Calu3 (cell line): Measurements from ENCODE around the gene SHLD1. TPM values are rescaled to one million over a fixed set of nuclear protein-coding genes. Genes with fewer than 3 reads are reported as not detected.

Source experiments
- BruUV-seq: library from RNA; stranded (reverse); fragments of 400-500 nt; replicated peaks from 2 replicates; lab custom pipeline; 2021; lab: Mats Ljungman, UMichigan
- CTCF ChIA-PET: fragments of 300-600 bp; sonication (Branson Sonifier 250); formaldehyde crosslinking; loops from one replicate; lab custom pipeline; 2022; ENCODE audit warnings: antibody characterized with exemption; lab: Charles Lee
- DNase-seq: peaks from one replicate; pipeline ENCODE4 v3.0.0; 2022
- H3K27ac Mint-ChIP-seq: one replicate; pipeline ENCODE4 v1.8.0; 2022; ENCODE audit warnings: mixed read lengths; ENCODE audit not compliant: unreplicated experiment
- H3K27me3 Mint-ChIP-seq: one replicate; pipeline ENCODE4 v1.8.0; 2022; ENCODE audit warnings: mixed read lengths; ENCODE audit not compliant: unreplicated experiment
- H3K36me3 Mint-ChIP-seq: one replicate; pipeline ENCODE4 v1.8.0; 2022; ENCODE audit warnings: mild to moderate bottlenecking, moderate library complexity, mixed read lengths; ENCODE audit not compliant: insufficient read depth, unreplicated experiment
- H3K4me1 Mint-ChIP-seq: one replicate; pipeline ENCODE4 v1.8.0; 2022; ENCODE audit warnings: mild to moderate bottlenecking, low read depth, mixed read lengths; ENCODE audit not compliant: unreplicated experiment
- H3K4me3 Mint-ChIP-seq: one replicate; pipeline ENCODE4 v1.8.0; 2022; ENCODE audit warnings: mild to moderate bottlenecking, low read depth, moderate library complexity, mixed read lengths; ENCODE audit not compliant: unreplicated experiment
- H3K9me3 Mint-ChIP-seq: one replicate; pipeline ENCODE4 v1.8.0; 2022; ENCODE audit warnings: low read depth, mixed read lengths; ENCODE audit not compliant: unreplicated experiment
- CTCF ChIP-seq: fragments of 200-600 bp; IDR thresholded peaks from one replicate; pipeline ENCODE4 v1.8.0; 2022; ENCODE audit warnings: antibody characterized with exemption; ENCODE audit not compliant: unreplicated experiment
- intact Hi-C: fragments of 100-400 bp; cut with micrococcal nuclease; formaldehyde crosslinking; loops from one replicate; pipeline ENCODE4 v1.10.0; 2022; ENCODE audit not compliant: unreplicated experiment
- total RNA-seq: library from RNA; stranded (reverse); gene quantifications from 2 replicates; pipeline ENCODE4 v1.2.3, GENCODE V29; 2022

The SHLD1 gene
- total RNA-seq, 1 experiment from 2014 or later: 1.3 TPM

- CTCF ChIA-PET: interaction anchor here (0.7 kb wide), 1 partner anchor 68 kb away, joined by 7 read pairs; no protein-coding TSS in a partner anchor
- Mint-ChIP-seq H3K4me3 (no peak overlapping the region), H3K9me3 (no peaks in the 10 kb centered on the region), H3K27ac (no peak overlapping the region), H3K36me3 (peaks cover 6% of the 10 kb centered on the region), H3K27me3 (peaks cover 71% of the 10 kb centered on the region), H3K4me1 (no peaks in the 10 kb centered on the region)
- no peak for DNase-seq
- BruUV-seq: no TSS peak
- TF ChIP-seq CTCF: no peak
- intact Hi-C loops: no loop called here
These were observed 163.0 kb downstream of the SHLD1 start for GRCh38 chr20:5913166-5913565.

Other genes with a start within 250 kb of the SHLD1 start
- gene GPCPD1, start 139.4 kb upstream of the SHLD1 start, total RNA-seq: 6.5 and 8.9 TPM in 2 replicates
- gene CHGB, start 161.1 kb downstream of the SHLD1 start, total RNA-seq: 0.15 TPM in 1 of 2 replicates, not detected in the other
- gene TRMT6, start 200.1 kb downstream of the SHLD1 start, total RNA-seq: 14.2 and 15.5 TPM in 2 replicates
- 18.4 and 20.6 TPM in 2 replicates for gene MCM8, start 200.3 kb downstream of the SHLD1 start, total RNA-seq